T47D (cell line): Measurements from ENCODE around the gene UHMK1.

Experiments
- DNase-seq, 2 experiments: peaks; one replicate each; pipeline versions ENCODE4 v3.0.0 to v3.0.0-alpha.2; 2011 to 2012; ENCODE audit warnings: low read depth in 1 of 2, low spot score in 1 of 2
- JUND ChIP-seq: IDR thresholded peaks from 2 replicates; pipeline ENCODE4 v1.6.1; 2012; ENCODE audit warnings: low read depth
- in situ Hi-C: cut with HindIII; loops from 2 replicates; pipeline ENCODE4 v1.10.0; 2016; ENCODE audit warnings: low sequenced_read_pairs, low pct_unique_long_range_greater_than_20kb

The UHMK1 gene

GRCh38 chr1:162537216-162537615, 39.6 kb downstream of the UHMK1 start:
- in situ Hi-C loops: no loop called here
- DNase-seq: no peak
- TF ChIP-seq JUND: no peak

- in situ Hi-C loops: no loop called here
- no peak for TF ChIP-seq JUND
- no peak for DNase-seq
These were observed 41.3 kb downstream of the UHMK1 start for GRCh38 chr1:162538815-162539431.

GRCh38 chr1:162541619-162542141, 44.1 kb downstream of the UHMK1 start:
- no peak for TF ChIP-seq JUND
- DNase-seq: no peak
- in situ Hi-C loops: no loop called here

GRCh38 chr1:162543228-162543627, 45.6 kb downstream of the UHMK1 start:
- in situ Hi-C loops: no loop called here
- TF ChIP-seq JUND: no peak
- no peak for DNase-seq

- TF ChIP-seq JUND: no peak
- DNase-seq: no peak
- in situ Hi-C loops: no loop called here
These were observed 50.6 kb downstream of the UHMK1 start for GRCh38 chr1:162548170-162548569.

- no peak for DNase-seq
- no peak for TF ChIP-seq JUND
- in situ Hi-C loops: no loop called here
These were observed 51.4 kb downstream of the UHMK1 start for GRCh38 chr1:162549001-162549400.

- in situ Hi-C loops: no loop called here
- TF ChIP-seq JUND: no peak
- DNase-seq: peak in 1 of 2 experiments; percentile 23
These were observed 53.3 kb downstream of the UHMK1 start for GRCh38 chr1:162550925-162551324.

GRCh38 chr1:162551969-162552683, 54.5 kb downstream of the UHMK1 start:
- in situ Hi-C loops: no loop called here
- no peak for DNase-seq
- TF ChIP-seq JUND: no peak

GRCh38 chr1:162552684-162553252, 55.1 kb downstream of the UHMK1 start:
- in situ Hi-C loops: no loop called here
- no peak for TF ChIP-seq JUND
- DNase-seq: no peak

- no peak for DNase-seq
- TF ChIP-seq JUND: no peak
- in situ Hi-C loops: no loop called here
These were observed 56.6 kb downstream of the UHMK1 start for GRCh38 chr1:162554258-162554657.

GRCh38 chr1:162557536-162557935, 59.9 kb downstream of the UHMK1 start:
- in situ Hi-C loops: no loop called here
- DNase-seq: no peak
- no peak for TF ChIP-seq JUND

GRCh38 chr1:162560303-162561036, 62.9 kb downstream of the UHMK1 start:
- no peak for TF ChIP-seq JUND
- in situ Hi-C loops: no loop called here
- DNase-seq: no peak

GRCh38 chr1:162561037-162561615, 63.5 kb downstream of the UHMK1 start:
- in situ Hi-C loops: no loop called here
- no peak for TF ChIP-seq JUND
- peak; percentile 94 to 99 for DNase-seq
